ENCODE data around the gene LRMDA. TPM values are rescaled to one million over a fixed set of nuclear protein-coding genes. Genes with fewer than 3 reads are reported as not detected.
"Not testable (repeated sequence)": the region's sequence is repeated elsewhere in the genome, so short reads cannot be mapped to it uniquely, and the experiment has no call there.

Gene LRMDA
- polyA plus RNA-seq, 3 donors: 7.2 to 20.6 (median 14.4) TPM

DNA sequence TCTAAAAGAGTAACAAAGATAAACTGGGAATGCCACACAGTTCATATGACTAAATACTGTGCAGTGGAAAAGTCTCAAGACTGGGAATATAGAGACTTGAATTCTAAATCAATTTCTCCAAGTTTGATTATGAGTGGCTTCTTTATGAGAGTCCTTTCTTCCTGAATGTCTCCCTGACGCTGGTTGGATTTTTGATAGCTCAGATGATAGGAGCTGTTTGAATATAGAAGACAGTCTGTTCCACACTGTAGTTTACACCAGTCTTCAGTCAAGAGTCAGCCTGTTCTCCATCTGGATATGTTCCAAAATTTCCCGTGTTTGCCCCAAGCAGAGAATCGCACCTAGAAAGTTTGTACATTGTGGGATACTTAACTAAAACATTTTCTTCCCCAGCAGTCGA lies 173.7 kb downstream of the LRMDA start:
- 43 to 91% (median 87%) methylated on average over 4 of the region's 4 CpGs for WGBS, 3 donors
- H3K27ac ChIP-seq (ENCODE audit: low read depth, low read length): no peak overlapping the region

DNA sequence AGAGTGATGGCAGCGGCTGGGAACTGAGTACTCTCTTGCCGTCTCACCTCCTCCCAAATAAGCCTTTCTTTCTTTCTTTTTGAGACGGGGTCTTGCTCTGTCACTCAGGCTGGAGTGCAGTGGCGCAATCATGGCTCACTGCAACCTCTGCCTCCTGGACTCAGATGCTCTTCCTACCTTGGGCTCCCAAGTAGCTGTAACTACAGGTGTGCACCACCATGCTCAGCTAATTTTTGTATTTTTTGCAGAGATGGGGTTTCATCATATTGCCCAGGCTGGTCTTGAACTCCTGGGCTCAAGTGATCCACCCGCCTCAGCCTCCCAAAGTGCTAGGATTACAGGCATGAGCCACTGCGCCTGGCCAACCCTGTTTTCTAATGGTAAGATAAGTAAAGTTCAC lies 174.4 kb downstream of the LRMDA start:
- 70 to 97% (median 96%) methylated on average over 6 of the region's 6 CpGs for WGBS, 3 donors
- H3K27ac ChIP-seq (ENCODE audit: low read depth, low read length): not testable (repeated sequence)

DNA sequence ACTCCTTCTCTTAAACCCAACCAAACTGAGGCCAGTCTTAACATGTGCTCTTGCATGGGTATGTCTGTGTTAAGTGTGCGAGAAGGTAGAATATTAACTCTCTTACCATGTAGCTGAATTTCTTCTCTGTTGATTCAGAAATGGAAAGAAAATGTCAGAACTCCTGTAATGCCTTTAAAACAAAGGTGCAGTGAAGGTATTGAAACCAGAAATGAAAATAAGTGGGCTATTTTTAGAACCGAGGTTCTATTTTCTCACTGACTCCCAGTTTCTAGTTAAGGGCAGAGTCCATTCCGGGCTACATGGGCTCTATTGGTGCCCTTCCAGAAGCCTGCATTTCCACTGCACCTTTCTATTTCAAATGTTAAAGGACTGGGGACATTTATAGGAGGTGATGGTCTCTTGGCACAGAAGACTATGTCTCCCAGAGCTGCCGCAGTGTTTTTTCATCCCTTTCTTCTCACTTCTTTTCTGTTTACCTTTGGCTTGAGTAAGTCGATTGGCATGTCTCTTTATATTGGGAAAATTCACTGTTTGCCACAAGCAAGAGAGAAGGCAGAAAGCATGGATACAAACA lies 174.9 kb downstream of the LRMDA start:
- no peak overlapping the region for H3K27ac ChIP-seq (ENCODE audit: low read depth, low read length)
- 37 to 91% (median 89%) methylated on average over 5 of the region's 5 CpGs for WGBS, 3 donors

DNA sequence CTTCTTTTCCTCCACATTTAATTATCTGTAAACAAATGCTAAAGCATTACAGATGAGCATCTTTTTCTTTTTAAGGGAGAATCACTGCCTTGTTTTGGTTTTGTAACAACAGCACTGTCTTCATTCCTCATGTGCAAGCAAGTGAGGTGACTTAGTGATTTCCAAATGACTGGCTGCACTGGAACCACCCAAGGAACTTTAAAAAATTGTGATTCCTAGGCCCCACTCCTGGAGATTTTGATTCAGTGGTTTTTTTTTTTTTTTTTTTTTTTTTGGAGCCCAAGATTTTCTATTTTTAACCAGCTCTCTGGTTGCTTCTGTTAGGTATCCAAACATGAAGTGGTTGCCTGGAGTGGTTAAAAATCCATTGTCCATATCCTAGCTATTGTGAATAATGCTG lies 176.2 kb downstream of the LRMDA start:
- H3K27ac ChIP-seq (ENCODE audit: low read depth, low read length): no peak overlapping the region

DNA sequence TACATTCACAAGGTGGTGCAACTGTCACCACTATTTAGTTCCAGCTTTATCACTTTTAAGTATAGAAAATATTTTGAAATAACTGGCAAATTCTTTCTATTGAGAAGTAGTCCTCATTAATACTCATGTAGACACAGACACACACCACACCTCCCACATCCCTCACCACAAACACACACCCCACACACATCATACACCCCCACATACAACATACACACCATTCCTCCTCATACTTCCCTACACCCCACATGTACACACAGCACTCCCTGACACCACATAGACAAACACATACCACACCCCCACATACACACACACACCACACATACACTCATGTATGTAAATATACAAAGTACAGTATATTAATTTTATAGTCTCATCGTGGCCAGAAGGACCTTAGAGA lies 178.8 kb downstream of the LRMDA start:
- 0 to 56% (median 50%) methylated on average over 1 of the region's 1 CpG for WGBS, 3 donors
- no peak overlapping the region for H3K27ac ChIP-seq (ENCODE audit: low read depth, low read length)

DNA sequence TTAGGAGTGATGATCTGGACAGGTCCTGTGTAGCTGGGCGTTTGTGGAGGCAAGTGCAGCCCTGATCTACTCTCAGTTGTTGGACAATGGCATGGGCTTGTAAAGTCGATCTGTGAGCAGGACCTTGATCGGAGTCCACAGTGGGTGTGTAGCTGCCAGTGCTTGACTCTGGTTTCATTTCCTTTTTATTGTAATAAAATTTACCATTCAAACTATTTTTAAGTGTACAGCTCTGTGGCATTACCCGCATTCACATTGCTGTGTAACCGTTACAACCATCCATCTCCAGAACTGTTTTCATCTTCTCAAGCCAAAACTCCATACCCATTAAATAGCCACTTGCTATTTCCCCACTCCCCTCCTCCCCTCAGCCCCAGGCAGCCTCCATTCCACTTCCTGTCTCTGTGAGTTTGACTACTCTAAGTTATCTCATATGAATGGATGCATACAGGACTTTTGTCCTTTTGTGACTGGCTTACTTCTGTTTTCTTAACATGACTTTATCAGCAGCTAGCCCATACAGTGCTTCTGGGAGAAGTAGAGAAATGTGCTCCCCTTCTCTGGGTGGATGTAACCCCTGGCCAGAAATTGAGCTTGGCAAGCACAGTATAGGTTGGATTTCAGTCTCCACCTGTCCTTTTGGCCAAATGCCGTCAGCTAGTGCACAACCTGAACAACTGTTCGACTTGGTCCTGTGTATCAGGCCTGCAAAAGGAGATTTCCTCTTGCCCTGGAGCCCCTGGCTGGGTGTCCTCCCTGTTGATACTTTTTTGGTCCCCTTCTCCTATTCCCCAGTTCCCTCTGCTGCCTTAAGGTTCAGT lies 180.0 kb downstream of the LRMDA start:
- WGBS, 3 donors: 82 to 92% (median 84%) methylated on average over 7 of the region's 7 CpGs
- H3K27ac ChIP-seq (ENCODE audit: low read depth, low read length): no peak overlapping the region

DNA sequence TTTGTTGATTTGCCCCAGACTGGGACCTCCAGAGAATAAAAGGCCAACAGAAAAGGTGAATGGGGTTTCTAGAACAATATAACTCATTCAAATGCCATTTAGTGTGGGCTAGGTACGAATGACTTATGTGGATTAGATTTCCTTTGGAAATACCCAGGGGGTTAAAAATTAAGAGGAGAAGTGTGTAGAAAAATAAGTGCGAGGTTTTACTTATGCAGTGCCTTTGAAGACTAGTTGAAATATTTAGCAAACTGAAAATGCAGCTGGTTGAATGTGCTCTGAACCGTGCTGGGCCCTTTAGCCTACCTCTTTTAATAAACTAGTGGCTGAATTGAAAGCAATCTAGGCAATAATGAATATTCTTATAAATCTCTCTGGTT lies 180.6 kb downstream of the LRMDA start:
- no peak overlapping the region for H3K27ac ChIP-seq (ENCODE audit: low read depth, low read length)
- 70 to 87% (median 77%) methylated on average over 3 of the region's 3 CpGs for WGBS, 3 donors

DNA sequence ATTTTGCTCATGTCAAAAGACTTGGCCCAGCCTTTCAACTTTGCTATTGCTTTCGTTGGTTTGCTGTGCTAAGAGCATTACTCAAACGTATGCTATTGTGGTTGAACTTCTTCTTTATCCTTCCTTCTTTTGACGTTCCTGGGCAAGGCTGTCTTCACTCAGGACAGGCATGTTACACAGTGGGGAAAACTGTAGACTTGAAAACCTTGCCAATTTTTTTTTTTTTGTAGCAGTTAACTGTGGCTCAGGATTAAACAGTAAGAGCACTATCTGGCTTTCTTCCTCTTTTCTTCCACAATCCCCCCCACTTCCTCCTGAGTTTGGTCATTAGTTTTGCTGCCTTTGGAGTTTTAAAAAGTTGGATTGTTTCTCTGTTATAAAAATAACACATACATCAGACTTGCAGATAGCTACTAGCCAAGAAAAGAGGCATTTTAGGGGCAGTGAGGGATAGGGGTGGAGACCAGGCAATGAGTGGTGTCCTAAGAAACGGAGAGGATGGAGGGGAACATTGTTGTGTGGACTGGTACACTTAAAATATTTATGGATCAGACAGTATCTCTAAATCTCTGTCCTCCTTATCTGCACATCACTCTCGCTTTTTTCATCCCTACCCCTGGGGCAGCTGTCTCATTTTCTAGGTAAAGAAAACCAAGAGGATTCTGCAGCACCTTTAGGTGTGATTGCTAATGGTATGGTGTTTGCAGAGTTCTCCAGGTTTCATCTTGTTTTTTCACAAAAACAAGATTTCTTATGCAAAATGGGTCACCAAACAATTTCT lies 181.7 kb downstream of the LRMDA start:
- H3K27ac ChIP-seq (ENCODE audit: low read depth, low read length): no peak overlapping the region

DNA sequence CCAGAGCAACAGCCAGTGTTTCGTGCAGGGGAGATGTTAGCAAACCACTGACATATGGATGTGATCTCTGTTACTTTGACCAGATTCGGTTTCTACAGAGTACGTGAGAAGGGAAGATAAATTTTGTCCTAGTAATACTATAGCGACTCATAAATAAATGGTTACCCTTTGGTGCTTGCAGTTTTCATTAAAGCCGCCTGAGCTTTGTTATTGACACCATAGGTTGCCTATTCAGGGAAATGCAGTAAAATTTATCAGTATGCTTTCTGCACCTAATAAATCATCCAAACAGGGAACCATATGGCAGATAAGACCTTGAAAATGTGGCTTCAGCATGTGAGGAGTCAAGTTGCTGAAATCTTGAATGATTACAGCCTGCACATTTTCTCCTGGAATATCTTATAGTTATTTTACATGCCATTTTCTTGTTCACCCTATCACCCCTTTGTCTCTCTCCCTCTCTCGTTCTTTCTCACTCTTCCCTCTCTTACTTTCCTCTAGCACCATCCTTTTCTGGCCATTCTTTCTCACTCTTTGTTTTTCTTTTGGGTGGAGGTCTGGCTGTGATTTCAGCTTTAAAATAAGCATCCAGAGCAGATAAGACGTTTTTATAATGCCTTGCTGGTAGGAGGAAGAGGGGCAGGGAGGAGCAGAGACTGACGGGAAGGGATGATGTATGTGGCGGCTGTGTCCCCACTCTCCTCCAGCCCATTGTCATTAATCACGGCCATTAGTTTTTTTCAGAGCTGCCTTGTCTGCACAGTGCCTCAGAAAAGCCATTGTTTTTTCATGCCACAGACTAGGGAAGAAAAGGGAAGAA lies 182.5 kb downstream of the LRMDA start:
- no peak overlapping the region for H3K27ac ChIP-seq (ENCODE audit: low read depth, low read length)
- WGBS, 3 donors: 43 to 74% (median 56%) methylated on average over 10 of the region's 10 CpGs

More for the DNA sequence above, 181.7 kb downstream of the LRMDA start:
- 23 to 56% (median 31%) methylated on average over 5 of the region's 5 CpGs for WGBS, 3 donors

DNA sequence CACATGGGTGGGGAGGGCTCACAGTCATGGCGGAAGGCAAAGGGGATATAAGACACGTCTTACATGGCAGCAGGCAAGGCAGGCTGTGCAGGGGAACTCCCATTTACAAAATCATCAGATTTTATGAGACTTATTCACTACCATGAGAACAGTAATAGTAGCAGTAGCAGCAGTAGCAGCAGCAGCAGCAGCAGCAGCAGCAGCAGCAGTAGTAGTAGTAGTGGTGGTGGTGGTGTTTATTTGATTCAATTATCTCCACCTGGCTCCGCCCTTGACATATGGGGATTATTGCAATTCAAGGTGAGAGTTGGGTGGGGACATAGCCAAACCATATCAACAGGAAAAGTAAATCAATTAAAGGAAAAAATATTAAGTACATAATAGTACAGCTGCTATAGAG lies 184.7 kb downstream of the LRMDA start:
- 77 to 94% (median 91%) methylated on average over 3 of the region's 3 CpGs for WGBS, 3 donors
- H3K27ac ChIP-seq (ENCODE audit: low read depth, low read length): no peak overlapping the region

DNA sequence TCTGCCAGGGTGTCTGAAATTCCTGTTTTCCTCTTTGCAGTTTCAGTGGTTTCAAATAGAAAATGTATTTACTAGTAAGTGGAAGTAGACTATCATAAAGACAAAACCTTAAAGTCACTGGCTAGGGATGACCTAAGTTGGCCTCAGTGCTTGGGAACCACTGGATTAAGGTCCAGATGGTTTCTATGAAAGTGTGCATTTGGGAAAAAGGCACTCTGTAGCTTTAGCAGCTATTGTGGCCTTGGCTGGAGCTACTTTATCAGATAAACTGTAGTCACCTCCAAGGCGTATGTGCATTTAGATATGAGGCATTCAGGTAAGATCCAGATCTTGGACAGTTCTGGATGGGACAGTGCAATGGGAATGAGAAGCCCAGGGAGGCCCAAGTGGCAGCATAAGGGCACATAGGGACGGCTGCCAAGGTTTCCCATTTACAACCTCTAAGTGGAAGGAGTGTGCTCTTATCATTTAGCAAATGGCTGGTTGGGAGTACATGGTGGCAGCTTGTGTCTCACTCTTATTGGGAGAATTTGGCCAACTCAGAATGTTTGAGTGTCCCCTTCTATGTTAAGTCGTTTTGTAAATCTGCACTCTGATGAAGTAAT lies 185.6 kb downstream of the LRMDA start:
- 42 to 89% (median 81%) methylated on average over 3 of the region's 3 CpGs for WGBS, 3 donors
- no peak overlapping the region for H3K27ac ChIP-seq (ENCODE audit: low read depth, low read length)

DNA sequence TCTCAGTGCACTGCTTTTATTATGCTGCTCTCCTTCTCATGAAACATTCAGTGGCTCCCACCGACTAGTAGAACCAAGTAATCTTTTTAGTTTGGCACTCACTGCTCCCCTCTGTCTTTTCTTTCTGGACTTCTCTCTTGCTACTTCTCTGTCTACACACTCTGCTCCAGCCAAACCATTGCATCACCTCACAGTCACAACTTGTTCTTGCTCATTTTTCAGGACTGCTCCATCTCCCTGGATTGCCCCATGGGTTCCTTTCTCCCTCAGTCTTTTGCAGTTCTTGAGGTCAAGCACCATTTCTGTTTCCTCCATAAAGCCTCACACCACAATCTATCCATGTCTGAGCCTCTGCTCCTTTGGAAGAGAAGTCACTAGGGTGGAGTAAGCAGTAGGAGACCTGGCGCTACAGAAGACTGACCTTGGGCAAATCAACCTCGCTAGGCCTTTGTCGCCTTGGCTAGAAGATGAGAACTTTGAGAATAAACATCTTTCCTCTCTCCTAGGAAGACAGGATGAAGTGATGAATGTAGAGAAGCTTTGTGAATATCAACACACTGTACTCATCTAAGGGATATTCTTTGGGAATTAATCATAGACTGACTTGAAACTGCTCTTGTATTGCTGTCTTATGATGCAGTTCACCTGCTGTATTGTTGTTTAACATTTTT lies 186.2 kb downstream of the LRMDA start:
- no peak overlapping the region for H3K27ac ChIP-seq (ENCODE audit: low read depth, low read length)
- WGBS, 3 donors: 58 to 84% (median 76%) methylated on average over 4 of the region's 4 CpGs

DNA sequence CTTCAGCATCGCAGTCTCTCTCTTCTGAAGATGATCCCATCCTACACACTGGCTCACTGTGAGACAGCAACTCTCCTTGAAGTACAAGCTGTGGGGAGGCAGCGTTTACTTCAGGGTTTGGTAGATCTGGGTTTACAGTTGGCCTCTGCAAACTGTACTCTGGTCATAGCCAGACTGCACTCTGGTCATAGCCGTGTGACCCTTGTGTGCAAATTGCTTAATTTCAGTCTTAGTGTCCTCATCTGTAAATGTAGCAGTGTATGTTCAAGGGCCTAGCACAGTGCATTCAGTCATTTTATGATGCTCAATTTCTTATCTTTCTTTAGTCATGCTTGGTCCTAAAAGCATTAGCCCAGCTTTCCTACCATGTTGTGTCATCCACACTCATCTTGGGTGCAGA lies 188.2 kb downstream of the LRMDA start:
- WGBS, 3 donors: 85 to 96% (median 90%) methylated on average over 3 of the region's 3 CpGs
- H3K27ac ChIP-seq (ENCODE audit: low read depth, low read length): no peak overlapping the region

DNA sequence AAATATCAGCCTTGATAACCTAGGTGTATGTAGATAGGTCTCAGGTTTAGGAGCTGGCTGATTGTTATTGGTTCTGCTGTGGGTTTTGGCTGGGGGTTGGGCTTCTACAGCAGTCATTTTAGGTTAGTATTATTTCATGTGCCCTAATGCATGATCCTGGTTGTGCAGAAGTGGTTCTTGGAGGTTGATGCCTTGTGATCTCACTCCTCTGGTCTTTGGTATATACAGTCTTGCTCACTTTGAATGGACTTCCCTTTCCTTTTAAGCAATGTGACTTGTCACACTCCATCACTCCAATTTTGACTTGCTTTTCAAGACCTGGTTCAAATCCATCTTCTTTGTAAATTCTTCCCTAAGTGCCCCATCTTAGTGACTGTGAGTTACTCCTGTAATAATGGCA lies 188.9 kb downstream of the LRMDA start:
- no peak overlapping the region for H3K27ac ChIP-seq (ENCODE audit: low read depth, low read length)

DNA sequence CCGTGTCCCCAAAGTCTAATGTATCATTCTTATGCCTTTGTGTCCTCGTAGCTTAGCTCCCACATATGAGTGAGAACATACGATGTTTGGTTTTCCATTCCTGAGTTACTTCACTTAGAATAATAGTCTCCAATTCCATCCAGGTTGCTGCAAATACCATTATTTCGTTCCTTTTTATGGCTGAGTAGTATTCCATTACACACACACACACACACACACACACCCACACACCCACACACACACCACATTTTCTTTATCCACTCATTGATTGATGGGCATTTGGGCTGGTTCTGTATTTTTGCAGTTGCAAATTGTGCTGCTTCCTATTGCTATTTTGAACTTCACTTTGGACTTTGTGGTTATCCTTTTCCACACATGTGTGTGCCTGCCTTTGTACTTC lies 189.6 kb downstream of the LRMDA start:
- 96 to 98% (median 97%) methylated on average over 4 of the region's 4 CpGs for WGBS, 3 donors
- not testable (repeated sequence) for H3K27ac ChIP-seq (ENCODE audit: low read depth, low read length)

DNA sequence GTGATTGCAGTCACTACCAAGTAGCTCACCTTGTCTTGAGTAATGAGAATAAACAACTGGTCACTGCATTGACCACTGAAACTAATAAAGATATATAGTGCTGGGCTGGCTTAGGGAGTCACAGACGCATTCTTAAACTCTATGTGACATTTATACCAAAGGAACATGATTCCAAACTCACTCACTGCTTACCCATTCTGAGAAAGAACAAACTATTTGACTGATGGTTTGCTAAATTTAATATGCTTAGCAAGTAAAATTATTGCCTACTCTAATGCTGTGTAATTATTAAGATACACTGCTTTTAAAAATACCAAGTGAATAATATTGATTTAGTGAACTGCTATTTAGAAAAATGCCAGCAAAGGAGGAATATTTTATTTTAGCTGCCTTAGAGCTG lies 191.1 kb downstream of the LRMDA start:
- no peak overlapping the region for H3K27ac ChIP-seq (ENCODE audit: low read depth, low read length)
- WGBS, 3 donors: 88 to 93% (median 90%) methylated on average over 1 of the region's 1 CpG

DNA sequence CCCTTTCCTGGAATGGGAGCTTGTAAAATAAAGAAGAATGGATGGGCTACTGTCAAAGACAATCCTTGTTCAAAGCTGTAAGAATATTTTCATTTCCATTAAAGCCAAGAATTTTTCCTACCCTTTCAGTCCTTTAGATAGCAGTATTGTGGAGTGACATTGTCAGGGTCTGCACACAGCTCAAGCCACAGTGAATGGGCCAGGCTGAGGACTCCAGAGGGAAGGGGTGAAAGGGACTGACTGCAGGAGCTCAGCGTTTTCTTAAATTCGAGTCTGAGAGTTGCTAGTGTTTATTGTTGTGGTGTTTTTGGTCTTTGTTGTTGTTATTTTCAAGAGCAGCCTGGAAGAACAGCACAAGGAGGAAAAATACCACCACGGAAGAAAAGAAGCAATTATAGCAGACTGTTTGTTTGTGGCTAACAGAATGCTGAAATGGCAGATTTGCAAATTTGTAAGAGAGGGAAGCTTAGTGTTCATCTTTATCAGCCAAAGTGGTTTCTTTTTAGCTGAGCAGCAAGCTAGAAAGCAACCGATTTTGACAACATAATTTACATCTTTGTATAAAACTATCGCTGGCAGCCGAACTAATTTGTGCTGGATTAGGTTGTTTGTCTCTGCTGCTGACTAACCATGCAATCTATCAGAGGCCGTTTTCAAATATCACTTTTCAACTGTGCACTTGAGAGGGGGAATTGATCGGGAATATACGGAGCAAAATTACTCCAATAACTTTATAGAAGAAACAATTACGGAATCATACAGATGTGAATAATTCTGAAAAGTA lies 192.1 kb downstream of the LRMDA start:
- no peak overlapping the region for H3K27ac ChIP-seq (ENCODE audit: low read depth, low read length)
- 53 to 63% (median 60%) methylated on average over 10 of the region's 10 CpGs for WGBS, 3 donors
